OCI-LY3 (cell line): ENCODE results near the gene CCDC102B.

ENCODE experiments used
- EZH2phosphoT487 ChIP-seq: fragments of 200-600 bp; shearing (Covaris generic); IDR thresholded peaks from 2 replicates; pipeline ENCODE4 v1.6.1; 2018; ENCODE audit warnings: antibody characterized with exemption, mixed run types, low read depth
- TF ChIP-seq, protein P1 (sequence below): fragments of 200-600, 300-600 bp; sonication (generic); IDR thresholded peaks from 2 replicates; pipeline ENCODE4 v1.5.1; 2014; ENCODE audit warnings: antibody characterized with exemption, low read length, low read depth

DNA sequence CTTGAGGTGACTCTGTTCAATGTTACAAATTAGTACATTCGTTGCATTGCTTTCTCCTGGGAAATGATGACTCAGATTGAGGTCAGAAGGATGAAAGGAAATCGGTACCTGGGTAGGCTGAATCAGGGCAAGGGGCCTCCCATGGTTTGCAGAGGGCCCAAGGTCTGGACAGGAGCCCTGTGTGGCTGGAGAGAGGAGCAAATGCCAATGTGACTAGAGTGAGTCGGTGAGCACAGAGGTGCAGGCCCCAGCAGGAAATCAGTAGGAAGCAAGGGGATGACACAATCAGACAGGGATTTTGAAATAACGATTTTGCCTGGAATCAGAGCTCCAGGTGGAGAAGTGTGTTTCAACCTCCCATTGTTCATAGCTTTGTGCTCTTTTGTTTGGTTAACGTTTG is 118.9 kb downstream of the CCDC102B start:
- TF ChIP-seq, protein P1, sequence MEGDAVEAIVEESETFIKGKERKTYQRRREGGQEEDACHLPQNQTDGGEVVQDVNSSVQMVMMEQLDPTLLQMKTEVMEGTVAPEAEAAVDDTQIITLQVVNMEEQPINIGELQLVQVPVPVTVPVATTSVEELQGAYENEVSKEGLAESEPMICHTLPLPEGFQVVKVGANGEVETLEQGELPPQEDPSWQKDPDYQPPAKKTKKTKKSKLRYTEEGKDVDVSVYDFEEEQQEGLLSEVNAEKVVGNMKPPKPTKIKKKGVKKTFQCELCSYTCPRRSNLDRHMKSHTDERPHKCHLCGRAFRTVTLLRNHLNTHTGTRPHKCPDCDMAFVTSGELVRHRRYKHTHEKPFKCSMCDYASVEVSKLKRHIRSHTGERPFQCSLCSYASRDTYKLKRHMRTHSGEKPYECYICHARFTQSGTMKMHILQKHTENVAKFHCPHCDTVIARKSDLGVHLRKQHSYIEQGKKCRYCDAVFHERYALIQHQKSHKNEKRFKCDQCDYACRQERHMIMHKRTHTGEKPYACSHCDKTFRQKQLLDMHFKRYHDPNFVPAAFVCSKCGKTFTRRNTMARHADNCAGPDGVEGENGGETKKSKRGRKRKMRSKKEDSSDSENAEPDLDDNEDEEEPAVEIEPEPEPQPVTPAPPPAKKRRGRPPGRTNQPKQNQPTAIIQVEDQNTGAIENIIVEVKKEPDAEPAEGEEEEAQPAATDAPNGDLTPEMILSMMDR = no peak
- TF ChIP-seq EZH2phosphoT487 = no peak
